Activated T-helper 17 cell treated with anti-CD3 and anti-CD28 coated beads, Interleukin-2, amount 50 U/mL, for 72 hours (primary cell): ENCODE results near the gene MYL2. TPM values are rescaled to one million over a fixed set of nuclear protein-coding genes. Genes with fewer than 3 reads are reported as not detected.

Source experiments
- total RNA-seq, 2 donors: library from RNA; stranded (reverse); gene quantifications; one replicate each; pipeline ENCODE4 v1.2.3, GENCODE V29; 2022

Gene MYL2
- total RNA-seq, 2 donors from 2014 or later, result not detected

Other genes starting within 250 kb of the MYL2 start
- gene HVCN1, start 231.5 kb downstream of the MYL2 start, total RNA-seq, result 1 to 10 TPM in 1 of 2 donors, under 1 TPM in 1; 0.71 to 1.7 TPM
- 100 to 1,000 TPM; 185 to 259 TPM for gene PPP1CC, start 177.7 kb downstream of the MYL2 start, total RNA-seq
- gene CCDC63, start 73.6 kb downstream of the MYL2 start, total RNA-seq, result not detected
- under 1 TPM in 1 of 2 donors, not detected in 1; 0.24 TPM for gene CUX2, start 113.6 kb upstream of the MYL2 start, total RNA-seq